GM21737 (cell line): ENCODE results near the gene SMIM33.
"Not testable (repeated sequence)": the region's sequence is repeated elsewhere in the genome, so short reads cannot be mapped to it uniquely, and the experiment has no call there.

Source experiments
- ATAC-seq: cut with Tn5 transposase; IDR thresholded peaks from one replicate; pipeline ENCODE4 v1.9.1; 2021; ENCODE audit warnings: mild to moderate bottlenecking, moderate library complexity; ENCODE audit not compliant: unreplicated experiment

The SMIM33 gene

DNA sequence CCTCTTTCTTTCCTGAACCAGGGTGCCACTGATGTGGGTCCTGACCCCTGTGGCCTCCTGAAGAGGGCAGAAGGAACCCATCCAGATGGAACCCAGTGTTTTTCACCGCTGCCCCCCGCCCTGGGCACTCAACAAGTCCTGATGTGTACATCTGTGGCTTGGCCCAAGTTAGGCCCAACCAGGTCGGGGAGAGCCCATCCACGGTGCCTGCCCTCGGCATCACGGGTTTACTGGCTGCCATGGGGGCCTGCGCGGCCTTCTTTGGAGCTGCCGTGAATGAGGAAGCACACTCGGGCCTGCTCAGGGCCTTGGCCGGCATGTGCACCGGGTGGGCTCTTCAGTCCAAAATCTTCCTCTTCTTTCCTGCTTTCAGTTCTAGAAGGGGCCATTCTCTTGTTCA, 14.0 kb upstream of the SMIM33 start:
- no peak for ATAC-seq

DNA sequence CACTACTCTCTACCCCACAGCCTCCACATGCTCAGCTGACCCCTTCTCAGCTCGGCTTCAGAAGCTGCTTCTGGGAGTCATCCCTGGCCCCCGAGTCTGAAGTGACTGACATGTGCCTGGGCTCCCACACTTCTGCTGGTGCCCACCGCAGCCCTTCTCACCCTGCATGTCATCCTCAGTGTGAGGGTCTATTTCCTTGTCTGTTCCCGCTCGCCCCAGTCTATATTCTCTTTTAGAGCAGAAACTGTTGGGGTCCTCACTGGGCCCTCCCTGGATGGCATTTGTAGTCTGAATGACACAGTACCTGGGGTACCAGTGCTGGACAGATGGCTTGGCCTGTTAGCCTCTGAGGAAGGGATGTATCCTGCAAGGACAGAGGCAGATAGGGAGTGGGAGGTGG, 13.6 kb upstream of the SMIM33 start:
- ATAC-seq: no peak

- no peak for ATAC-seq
Observed at GRCh38 chr5:139457653-139458306, 13.0 kb upstream of the SMIM33 start.

DNA sequence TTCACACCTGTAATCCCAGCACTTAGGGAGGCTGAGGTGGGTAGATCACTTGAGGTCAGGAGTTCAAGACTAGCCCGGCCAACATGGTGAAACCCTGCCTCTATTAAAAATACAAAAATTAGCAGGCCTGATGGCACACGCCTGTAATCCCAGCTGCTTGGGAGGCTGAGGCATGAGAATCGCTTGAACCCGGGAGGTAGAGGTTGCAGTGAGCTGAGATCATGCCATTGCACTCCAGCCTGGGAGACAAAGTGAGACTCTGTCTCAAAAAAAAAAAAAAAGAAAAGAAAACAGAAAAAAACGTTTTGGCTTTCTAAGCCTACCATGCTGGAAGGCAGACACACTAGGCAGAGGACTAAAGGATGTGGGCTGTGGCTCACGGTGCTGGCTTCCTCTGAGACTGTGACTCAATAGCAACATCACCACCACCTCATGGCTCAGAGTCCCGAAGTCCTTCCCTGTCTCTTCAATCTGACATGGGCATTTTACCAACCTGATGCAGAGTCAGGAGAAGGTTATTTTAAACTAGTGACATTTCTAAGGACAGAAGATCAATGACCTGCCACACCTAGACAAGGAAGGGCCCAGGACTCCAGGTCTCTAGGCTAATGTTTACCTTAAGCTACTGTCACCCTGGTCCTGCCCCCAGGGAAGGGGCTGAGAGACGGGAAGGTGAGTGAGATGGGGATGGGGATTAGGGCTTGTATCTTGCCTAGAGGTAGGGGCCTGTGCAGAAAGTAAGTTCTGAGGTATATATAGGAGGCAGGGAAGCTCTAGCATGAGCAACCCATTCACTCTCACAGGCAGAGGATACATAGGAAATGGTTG, 12.0 kb upstream of the SMIM33 start:
- ATAC-seq: peak; percentile 60

DNA sequence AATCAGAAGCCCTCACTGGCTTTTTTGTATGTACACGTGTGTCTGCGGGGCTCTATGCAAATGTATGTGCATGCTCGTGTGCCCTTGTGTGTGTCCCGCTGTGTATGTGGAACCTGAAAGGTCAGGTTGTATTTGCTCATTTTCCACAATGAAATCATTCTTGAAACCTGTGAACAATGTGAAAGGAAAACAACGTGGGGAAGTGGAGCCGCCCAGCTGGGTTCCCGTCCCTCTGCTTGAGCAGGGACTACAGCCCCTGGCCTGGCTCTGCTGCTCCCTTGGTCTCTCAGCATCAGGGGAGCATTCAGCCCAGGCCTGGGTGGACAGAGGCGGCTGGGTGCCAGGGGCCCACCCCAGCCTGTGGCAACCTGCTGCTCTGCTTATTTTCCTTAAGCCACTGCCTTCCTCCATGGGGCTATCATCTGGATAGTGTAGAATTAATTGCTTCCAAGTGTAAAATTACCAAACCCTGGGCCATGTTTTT, 11.3 kb upstream of the SMIM33 start:
- no peak for ATAC-seq

- no peak for ATAC-seq
Observed at GRCh38 chr5:139460455-139460854, 10.3 kb upstream of the SMIM33 start.

DNA sequence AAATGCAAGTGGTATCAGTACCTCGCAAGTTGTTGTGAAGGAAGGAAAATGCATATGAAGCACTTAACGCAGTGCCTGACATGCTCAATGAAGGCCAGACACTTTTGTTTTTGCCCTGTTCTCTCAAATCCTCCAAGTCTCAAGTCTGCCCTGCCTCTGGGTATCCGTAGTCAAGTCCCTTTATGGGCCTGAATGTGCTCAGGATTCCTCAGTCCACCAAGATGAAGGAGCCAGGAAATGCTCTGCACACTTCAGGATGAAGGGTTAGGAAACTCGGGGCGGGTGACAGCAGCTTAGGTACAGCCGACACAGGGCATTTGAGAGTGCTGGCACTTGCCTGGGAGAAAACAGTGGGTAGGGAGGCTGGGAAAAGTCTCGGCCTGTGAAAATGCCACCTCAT, 9.6 kb upstream of the SMIM33 start:
- ATAC-seq: no peak

DNA sequence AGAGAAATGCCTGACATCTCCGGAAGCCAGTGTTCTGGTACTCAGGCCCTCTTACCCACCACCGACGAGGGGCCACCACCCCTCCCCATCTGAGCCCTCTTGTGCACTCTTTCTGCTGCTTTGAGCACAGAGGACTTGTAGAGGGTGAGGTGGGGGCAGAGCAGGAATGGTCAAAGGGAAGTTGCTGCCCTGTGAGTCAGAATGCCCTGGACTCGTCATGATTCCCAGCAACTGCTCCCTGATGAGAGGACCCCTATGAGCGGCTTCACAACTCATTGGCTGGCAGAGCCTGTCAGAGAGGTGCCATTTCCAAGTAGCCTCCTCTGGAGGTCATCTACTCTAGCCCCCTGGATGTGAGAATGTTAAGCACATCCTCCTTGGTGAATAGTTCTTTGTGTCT, 9.1 kb upstream of the SMIM33 start:
- no peak for ATAC-seq

GRCh38 chr5:139462586-139463276, 8.1 kb upstream of the SMIM33 start, which contains the start of gene ECSCR:
Gene ECSCR, minus strand, starts transcription at chr5:139462743. Its CDS starts 73 bp downstream, at chr5:139462670.
- ATAC-seq: no peak

DNA sequence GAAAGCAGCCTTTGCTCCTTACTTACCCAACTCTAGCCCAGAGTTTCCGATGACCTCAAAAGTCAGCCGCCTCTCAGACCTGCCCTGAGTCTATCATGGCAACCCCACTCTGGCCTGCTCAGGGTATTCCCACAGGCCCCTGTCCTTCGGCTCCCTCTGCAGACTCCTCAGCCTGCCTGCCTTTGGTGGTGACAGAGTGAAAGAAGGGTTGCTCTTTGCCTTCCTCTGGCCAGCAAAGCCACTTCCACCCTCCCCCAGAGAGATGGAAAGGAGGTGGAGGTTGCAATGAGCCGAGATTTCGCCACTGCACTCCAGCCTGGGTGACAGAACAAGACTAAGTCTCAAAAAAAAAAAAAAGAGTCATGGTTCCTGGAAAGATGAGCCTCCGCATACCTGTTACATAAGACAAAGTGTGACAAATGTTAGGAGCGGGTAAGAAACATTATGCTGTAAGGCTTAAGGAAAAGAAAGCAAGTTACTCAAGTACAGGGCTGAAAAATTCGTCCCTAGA, 2.3 kb upstream of the SMIM33 start:
- no peak for ATAC-seq

- no peak for ATAC-seq
Observed at GRCh38 chr5:139472386-139473030, 1.7 kb downstream of the SMIM33 start.

- ATAC-seq: no peak
Observed at GRCh38 chr5:139473105-139473504, 2.3 kb downstream of the SMIM33 start.

DNA sequence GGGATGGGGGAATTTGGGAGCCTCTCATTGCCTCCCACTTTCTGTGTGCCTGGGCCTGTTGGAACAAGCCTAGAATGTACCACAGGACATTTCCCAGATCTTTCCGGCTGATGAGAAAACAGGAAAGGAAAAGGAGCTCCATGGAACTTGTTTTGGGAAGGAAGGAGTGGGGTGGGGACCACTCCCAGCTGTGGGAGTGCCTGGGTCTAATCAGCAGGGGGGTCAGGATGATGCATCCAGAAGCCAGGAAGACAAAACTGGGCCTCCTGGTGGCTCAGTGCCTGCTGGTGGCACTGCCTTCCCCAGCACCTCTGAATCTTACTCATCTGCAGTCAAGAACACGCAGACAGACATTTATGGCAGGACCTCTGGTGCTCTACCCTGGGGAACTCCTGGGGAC, 2.8 kb downstream of the SMIM33 start:
- no peak for ATAC-seq

GRCh38 chr5:139474890-139475791, 4.3 kb downstream of the SMIM33 start:
- ATAC-seq: no peak

DNA sequence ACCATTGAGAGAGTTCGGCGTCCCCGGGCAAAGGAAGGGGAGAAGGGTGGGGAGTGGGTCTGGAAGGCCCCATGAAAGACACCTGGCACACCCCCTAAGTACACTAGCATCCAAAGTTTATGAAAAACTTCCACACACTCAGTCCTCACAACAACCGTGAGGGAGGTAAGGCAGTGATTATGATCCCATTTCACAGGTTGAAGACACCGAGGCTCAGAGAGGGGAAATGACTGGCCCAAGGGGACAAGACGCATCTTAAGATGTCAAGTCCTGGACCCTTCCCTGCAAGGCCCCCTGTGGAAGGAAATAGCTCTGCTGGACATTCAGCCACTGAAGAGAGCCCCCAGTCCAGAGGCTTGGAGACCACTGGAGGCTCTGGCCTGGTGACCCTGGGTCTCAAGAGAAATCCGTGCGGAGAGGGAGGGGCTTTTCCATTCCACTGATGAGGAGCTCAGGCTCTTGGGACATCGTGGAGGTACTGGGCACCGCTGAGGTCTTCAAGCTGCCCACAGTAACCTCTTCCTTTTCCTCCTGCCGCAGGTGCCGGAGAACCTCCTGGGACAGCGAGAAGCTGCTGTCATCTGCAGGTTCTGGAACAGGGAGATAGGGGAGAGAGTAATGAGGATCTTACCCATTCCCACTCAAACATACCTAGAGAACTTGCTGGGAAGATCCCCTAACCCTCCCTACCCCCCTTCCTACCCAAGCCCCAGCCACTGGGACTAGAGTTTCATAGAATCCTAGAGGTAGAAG, 5.2 kb downstream of the SMIM33 start:
- no peak for ATAC-seq

DNA sequence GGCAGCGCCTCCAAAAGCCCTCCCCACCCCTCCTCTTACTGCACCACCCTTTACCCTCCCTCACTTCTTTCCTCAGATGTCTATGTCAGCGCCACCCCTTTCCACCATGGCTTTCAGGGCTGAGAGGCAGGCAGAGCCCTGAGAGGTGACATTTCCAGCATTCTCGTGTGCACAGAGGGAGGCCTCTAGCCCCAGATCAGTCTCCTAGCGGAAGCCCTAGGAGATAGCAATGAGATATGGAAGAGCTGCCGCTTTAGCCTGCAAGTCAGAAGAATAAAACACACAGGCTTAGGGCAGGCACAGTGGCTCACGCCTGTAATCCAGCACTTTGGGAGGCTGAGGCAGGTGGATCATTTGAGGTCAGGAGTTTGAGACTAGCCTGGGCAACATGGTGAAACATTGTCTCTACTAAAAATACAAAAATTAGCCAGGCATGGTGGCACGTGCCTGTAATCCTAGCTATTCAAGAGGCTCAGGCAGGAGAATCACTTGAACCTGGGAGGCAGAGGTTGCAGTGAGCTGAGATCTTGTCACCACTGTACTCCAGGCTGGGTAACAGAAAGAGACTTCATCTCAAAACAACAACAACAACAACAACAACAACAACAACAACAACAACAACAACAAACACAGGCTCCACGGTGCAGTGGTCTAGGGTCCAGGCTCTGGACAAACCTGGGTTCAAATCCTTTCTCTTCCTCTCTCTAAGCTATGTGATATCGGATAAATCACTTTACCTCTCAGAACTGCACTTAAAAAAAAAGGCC, 8.0 kb downstream of the SMIM33 start:
- not testable (repeated sequence) for ATAC-seq

GRCh38 chr5:139479729-139480128, 8.9 kb downstream of the SMIM33 start:
- ATAC-seq: not testable (repeated sequence)

- ATAC-seq: no peak
Observed at GRCh38 chr5:139481122-139481533, 10.3 kb downstream of the SMIM33 start.
